Measurements from ENCODE around the gene CHST6.

DNA sequence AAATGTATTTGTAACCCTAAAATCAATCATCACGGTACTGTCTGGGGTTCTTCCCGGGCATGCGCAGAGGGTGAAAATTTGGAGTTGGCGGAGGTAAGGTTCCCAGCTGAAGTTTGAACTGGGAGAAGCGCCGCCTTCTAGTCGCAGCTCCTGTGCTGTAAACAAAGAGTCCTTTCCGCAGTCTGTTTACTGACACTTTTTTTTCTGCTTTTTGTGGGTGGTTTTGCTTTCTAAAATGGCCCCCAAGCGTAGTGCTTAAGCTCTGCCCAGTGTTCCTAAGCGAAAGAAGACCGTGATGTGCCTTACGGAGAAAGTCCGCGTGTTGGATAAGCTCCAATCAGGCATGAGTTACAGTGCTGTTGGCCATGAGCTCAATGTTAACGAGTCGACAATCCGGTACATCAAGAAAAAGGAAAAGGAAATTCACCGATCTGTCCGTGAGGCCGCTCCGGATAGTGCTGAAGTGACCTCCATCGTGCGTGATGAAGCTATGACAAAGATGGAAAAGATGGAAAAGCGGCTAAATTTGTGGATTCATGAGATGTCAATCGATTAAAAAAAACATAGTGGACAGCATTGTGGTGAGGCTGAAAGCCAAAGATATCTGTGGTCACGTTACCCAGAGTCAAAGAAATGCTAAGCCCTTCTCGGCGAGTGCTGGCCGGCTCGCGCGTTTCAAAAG is 61.4 kb downstream of the CHST6 start:
- TF ChIP-seq, protein P1, sequence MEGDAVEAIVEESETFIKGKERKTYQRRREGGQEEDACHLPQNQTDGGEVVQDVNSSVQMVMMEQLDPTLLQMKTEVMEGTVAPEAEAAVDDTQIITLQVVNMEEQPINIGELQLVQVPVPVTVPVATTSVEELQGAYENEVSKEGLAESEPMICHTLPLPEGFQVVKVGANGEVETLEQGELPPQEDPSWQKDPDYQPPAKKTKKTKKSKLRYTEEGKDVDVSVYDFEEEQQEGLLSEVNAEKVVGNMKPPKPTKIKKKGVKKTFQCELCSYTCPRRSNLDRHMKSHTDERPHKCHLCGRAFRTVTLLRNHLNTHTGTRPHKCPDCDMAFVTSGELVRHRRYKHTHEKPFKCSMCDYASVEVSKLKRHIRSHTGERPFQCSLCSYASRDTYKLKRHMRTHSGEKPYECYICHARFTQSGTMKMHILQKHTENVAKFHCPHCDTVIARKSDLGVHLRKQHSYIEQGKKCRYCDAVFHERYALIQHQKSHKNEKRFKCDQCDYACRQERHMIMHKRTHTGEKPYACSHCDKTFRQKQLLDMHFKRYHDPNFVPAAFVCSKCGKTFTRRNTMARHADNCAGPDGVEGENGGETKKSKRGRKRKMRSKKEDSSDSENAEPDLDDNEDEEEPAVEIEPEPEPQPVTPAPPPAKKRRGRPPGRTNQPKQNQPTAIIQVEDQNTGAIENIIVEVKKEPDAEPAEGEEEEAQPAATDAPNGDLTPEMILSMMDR (IDR thresholded peaks at IDR 0.05): no peak
- peak in 1 of 2 donors; percentile 46 for TF ChIP-seq POLR2A (IDR thresholded peaks at IDR 0.05)
